ENCODE measurements around the gene SKAP2.

SKAP2 gene

GRCh38 chr7:26696161-26696560 lies 168.2 kb downstream of the SKAP2 start:
- DNase-seq (ENCODE audit: low spot score): no peak

DNA sequence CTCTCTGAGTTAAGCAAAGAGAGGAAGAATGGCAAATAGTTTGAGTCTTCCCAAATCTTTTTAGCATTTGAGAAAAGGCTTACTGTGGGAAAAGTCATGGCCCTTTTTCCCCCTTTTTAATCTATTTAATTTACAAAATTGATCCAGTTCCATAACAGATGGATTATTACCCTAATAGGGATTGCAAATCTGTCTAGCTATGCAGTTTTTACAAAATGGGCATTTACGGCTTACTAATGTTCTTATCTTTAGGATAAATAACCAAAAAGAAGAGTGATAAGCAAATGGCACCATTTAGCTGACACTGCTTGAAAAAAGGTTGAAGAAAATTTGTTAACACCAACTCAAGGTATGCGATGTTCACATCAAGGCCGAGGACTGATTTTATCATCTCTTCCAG lies 169.7 kb downstream of the SKAP2 start:
- DNase-seq (ENCODE audit: low spot score): no peak

DNA sequence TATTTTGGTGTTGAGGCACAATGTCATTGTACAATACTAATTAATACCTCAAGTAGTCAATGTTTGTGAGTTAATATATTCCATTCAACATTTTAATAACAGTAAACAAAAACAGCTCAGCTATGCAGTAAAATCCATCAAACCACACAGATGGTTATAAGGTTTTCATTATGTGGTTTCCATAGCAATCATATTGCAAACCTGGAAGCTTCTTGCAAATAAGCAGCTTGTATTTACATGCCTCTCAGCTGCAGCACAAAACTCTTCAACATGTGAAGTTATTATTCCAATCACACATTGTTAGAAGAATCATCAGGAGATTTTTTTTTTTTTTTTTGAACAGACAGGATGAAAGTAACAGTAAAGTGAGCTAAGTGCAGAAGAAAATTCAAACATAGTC lies 170.2 kb downstream of the SKAP2 start:
- no peak for DNase-seq (ENCODE audit: low spot score)

- DNase-seq (ENCODE audit: low spot score): no peak
These were observed 172.5 kb downstream of the SKAP2 start for GRCh38 chr7:26691886-26692285.

- no peak for DNase-seq (ENCODE audit: low spot score)
These were observed 173.0 kb downstream of the SKAP2 start for GRCh38 chr7:26691406-26691805.

DNA sequence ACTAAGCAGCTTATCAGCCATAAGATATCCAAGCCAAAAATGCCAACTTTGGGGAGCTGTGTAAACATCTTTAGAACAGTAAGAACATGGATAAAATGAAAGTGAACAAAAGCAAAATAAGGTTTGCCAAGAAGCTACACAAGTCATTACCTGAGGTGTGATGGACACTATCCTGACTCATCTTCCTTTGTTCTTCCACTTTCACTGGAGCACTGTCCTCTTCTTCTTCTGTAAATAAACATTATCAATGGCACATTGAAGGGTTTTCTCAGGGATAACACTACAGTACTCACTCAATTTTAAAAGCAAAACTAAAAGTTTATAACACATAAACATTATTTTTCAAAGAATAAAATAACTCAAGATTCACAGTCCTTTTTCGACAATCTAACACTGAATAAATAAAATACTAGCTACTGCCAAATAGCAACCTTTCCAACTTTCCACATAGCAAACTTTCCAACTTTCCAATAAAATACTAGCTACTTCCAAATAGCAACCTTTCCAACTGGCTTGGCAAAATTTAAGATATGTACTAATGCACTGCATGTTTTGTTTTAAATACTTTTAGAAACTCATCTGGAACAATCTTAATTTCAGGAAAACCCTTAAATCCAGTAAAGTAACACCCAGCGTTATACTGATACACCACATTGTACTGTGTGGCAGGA lies 174.1 kb downstream of the SKAP2 start:
- no peak for DNase-seq (ENCODE audit: low spot score)

GRCh38 chr7:26688936-26689506 lies 175.4 kb downstream of the SKAP2 start:
- DNase-seq (ENCODE audit: low spot score): no peak

DNA sequence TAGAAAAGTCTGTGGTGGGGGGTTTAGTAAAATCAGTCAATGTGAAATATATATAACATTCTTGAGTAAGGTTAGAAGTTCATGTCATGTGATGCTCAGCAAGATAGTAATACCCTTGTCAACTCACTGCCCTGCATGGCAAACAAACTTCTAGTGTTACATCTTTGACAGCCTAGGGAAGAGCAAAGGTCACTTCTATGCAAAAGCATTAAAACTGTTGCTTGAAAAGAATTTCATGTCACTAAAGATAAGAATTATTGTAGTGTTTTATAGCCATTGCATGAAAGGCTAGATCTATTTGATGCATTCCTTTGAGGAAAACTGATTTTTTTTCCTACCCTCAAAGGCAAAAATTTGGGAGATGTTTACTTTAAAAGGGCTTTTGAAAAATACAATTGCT lies 176.0 kb downstream of the SKAP2 start:
- DNase-seq (ENCODE audit: low spot score): no peak

DNA sequence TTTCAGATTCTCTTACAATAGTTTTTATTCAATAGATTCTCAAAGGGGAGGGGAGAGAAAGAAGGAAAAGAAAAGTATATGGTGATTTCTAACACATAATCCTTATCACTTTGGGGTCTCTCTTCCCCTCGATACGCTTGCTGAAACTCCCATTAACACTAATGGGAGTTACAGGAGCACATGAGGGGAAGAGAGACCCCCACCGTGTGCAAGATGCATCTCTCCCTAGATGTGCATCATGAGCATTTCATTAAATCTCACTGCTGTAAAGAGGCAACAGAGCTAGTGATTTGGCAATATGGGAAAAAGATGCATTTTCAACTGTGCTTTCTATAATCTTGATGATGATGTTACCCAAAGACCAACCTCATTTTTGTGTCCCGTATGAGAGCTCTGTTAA lies 177.4 kb downstream of the SKAP2 start:
- DNase-seq (ENCODE audit: low spot score): no peak

GRCh38 chr7:26686448-26686981 lies 177.9 kb downstream of the SKAP2 start:
- peak; percentile 31 for DNase-seq (ENCODE audit: low spot score)

DNA sequence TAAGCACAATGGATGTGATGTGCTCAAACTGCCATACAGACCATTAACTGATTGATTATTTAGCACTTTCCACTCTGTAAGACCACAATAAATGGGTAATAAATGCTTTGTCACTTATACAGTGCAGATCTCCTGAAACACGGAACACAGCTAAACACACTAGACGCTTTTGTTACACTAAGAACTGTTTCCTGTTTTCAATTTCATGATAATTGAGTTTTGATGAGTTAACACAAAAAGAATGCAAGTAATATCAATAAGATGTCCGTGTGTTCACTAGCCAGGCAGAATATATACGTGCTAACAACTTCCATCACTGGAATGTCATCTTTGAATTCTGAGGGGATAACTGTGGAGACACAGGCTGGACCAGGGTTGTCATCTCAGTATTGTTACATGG lies 178.8 kb downstream of the SKAP2 start:
- no peak for DNase-seq (ENCODE audit: low spot score)

DNA sequence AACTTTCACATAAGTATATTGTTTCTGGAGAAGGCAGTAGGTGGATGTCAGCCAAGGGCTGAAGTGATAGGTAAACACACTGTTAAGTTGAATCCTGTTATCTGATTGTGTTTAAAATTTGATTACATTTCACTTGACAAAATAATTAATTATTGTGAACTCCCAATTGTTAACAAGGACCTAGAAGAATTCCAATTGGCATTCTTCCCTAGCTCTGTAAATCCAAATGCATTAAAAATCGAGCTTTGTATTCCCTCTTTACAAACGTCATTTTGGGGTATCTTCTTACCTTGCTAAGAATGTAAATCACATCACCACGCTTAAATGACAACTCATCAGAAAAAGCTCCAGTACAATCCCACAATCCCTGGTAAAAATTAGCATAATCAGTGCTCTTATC lies 179.9 kb downstream of the SKAP2 start:
- DNase-seq (ENCODE audit: low spot score): no peak

DNA sequence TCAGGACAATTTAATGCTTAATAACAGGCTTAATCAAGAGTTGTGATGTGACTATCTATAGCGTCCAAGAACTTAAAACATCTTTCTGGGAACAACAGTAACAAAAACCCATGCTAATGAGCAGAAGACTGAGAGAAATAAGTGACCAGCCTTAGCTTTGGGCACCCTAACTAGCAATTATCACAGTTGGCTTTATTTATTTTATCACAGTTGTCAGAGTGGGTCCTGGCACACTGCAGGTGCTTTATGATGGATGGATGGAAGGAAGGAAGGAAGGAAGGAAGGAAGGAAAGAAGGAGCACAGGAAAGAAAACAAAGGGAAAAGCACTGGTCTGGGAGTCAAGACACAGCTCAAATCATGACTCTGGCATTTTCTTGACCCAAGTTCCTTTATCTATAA lies 181.1 kb downstream of the SKAP2 start:
- no peak for DNase-seq (ENCODE audit: low spot score)

DNA sequence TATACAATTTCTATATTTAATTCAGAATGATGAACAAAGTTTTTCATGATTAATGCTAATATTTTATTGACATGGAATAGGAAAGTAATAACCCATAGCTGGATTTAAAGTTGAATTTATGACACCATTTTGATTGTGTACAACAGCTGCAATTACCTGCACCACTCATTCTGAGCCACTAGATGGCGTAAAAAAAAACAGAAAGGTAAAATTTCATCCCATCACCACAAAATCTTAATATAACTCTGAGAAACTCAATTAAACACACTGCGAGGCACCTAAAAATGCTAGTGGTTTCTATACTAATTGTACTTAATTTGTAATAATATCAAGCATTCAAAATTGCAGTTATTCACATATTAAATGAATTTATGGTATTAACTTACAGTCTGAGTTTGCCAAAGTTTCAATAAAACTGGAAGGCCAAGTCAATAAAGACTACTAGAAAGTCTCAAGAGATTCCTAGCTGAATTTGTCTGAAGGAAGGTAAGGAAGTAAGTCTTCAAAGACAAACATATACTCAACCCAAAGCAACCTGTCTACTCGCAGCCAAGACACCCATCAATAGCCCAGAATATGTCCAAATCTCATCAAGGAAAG lies 182.5 kb downstream of the SKAP2 start:
- DNase-seq (ENCODE audit: low spot score): no peak

GRCh38 chr7:26680587-26680986 lies 183.8 kb downstream of the SKAP2 start:
- DNase-seq (ENCODE audit: low spot score): no peak

GRCh38 chr7:26675143-26675887 lies 189.1 kb downstream of the SKAP2 start:
- DNase-seq (ENCODE audit: low spot score): no peak

- no peak for DNase-seq (ENCODE audit: low spot score)
These were observed 190.5 kb downstream of the SKAP2 start for GRCh38 chr7:26673858-26674257.

GRCh38 chr7:26673271-26673670 lies 191.1 kb downstream of the SKAP2 start:
- no peak for DNase-seq (ENCODE audit: low spot score)

DNA sequence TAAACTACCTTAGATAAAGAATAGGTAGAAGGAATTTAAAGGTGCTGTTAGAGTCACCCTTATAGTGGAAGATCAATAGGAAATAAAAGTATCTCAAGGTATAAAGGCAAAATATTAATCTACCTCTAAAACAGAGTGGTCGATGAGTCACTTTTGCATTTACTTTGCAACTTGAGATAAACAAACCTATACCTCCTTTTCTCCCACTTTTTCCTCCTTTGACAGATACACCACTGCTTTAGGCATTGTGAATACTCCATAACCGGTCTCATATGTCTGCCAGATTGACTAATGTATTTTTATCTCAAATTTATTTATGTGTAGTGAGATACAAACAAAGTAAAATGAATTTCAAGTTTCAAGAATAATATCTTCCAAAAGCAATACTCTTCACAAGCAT lies 193.5 kb downstream of the SKAP2 start:
- no peak for DNase-seq (ENCODE audit: low spot score)

DNA sequence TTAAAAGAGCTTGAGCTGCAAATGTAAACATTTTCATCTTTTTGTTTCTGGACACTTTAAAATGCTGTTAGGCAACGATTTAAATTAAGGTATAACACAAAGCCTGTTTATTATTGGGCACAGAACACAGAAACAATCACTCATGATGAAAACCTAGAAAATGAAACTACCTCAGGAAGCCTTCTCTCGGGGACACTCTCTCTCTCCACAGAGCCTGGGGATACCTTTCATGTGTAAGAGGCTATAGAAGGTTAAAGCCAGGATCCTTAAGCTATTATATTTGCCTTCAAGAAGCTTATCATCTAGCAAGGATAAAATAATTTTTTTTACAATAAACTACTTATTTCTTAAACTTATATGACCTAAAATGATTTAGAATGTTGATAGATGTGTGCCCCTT lies 194.1 kb downstream of the SKAP2 start:
- DNase-seq (ENCODE audit: low spot score): no peak

DNA sequence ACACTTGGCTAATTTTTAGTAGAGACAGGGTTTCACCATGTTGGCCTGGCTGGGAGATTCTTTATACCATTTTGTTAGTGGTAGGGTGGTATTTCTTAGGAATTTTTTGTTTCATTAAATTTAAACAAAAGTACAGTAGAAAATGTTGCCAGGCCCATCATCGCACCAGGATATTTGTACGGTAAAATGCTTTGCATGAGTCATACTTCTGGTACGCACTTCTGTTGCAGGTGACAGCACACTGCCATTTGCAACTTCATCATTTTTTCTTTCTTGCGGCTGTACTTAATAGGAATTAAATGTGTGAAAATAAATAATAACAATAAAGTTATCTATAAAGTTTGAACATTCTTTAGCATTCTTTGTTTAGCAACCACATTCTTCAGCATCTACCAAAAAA lies 195.6 kb downstream of the SKAP2 start:
- DNase-seq (ENCODE audit: low spot score): no peak

DNA sequence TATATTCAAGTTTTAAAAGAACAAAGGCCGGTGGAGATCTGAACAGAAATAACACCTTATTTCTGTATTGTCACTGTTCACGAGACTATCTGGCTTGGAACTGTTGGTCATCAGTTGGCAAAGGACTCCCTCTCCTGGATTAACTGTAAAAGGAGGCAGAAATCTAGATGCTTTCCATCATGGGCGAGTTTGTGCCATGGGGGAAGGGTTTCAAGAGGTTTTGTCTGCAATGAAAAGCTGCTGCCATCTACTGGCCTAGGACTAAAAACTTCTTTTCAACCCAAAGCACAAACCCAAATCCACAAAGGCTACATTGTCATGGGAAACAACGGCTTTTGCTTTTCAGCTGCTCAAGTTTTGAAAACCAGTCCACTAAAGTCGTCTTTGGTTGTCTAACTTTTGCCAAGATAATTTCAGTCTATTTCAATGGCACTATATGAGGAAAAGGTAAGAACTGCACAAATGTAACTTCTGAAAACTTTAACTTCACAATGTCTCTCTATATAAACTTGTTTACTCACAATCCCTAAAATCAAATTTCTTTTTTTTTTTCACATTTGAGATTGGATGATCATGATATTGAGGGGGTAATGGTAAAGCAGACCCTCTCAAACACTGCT lies 196.8 kb downstream of the SKAP2 start:
- peak; percentile 95 for DNase-seq (ENCODE audit: low spot score)
